Fibroblast of lung (primary cell): Measurements from ENCODE around the gene SIVA1. TPM values are rescaled to one million over a fixed set of nuclear protein-coding genes. Genes with fewer than 3 reads are reported as not detected.

Experiments
- DNase-seq, 2 donors: peaks; one replicate each; pipeline versions ENCODE4 v3.0.0 to v3.0.0-alpha.2; 2010; ENCODE audit warnings: low read depth in 2 of 2
- H2AFZ ChIP-seq: 2 replicates; pipeline ENCODE4 v1.5.1; 2012; ENCODE audit warnings: low read length, control low read depth, inconsistent platforms
- H3K27ac ChIP-seq: 2 replicates; pipeline ENCODE4 v1.5.1; 2011; ENCODE audit warnings: low read length, control low read depth; ENCODE audit not compliant: insufficient read depth
- H3K27me3 ChIP-seq: 2 replicates; pipeline ENCODE4 v1.5.1; 2011; ENCODE audit warnings: mild to moderate bottlenecking, low read length; ENCODE audit not compliant: control insufficient read depth, insufficient read depth
- H3K36me3 ChIP-seq: 2 replicates; pipeline ENCODE4 v1.5.1; 2011; ENCODE audit warnings: low read length; ENCODE audit not compliant: control insufficient read depth, insufficient read depth
- H3K4me1 ChIP-seq: 2 replicates; pipeline ENCODE4 v1.5.1; 2011; ENCODE audit warnings: low read length; ENCODE audit not compliant: control insufficient read depth, insufficient read depth; ENCODE audit errors: extremely low read depth
- H3K4me2 ChIP-seq: 2 replicates; pipeline ENCODE4 v1.5.1; 2011; ENCODE audit warnings: low read length, control low read depth; ENCODE audit not compliant: insufficient read depth; ENCODE audit errors: extremely low read depth
- H3K4me3 ChIP-seq, 4 experiments: fragments of 200-600 bp in 1 of 4; sonication (generic) in 1 of 4; replicated peaks in 1 of 4; 2 replicates each; pipeline ENCODE4 v1.5.1; 2011 to 2016; ENCODE audit warnings: low read length in 4 of 4, low read depth in 3 of 4, mild to moderate bottlenecking in 3 of 4, control low read depth in 2 of 4, inconsistent platforms in 1 of 4, mixed read lengths in 1 of 4; ENCODE audit not compliant: insufficient read depth in 1 of 4; ENCODE audit errors: control extremely low read depth in 1 of 4
- H3K79me2 ChIP-seq: 2 replicates; pipeline ENCODE4 v1.5.1; 2012; ENCODE audit warnings: mild to moderate bottlenecking, low read length, inconsistent platforms; ENCODE audit not compliant: control insufficient read depth, insufficient read depth
- H3K9ac ChIP-seq: 2 replicates; pipeline ENCODE4 v1.5.1; 2011; ENCODE audit warnings: mild to moderate bottlenecking, low read length, control low read depth; ENCODE audit not compliant: insufficient read depth
- H3K9me3 ChIP-seq: 2 replicates; pipeline ENCODE4 v1.5.1; 2012; ENCODE audit warnings: low read depth, low read length; ENCODE audit not compliant: control insufficient read depth, insufficient read depth
- H4K20me1 ChIP-seq: 2 replicates; pipeline ENCODE4 v1.5.1; 2011; ENCODE audit warnings: low read length; ENCODE audit not compliant: control insufficient read depth, insufficient read depth; ENCODE audit errors: extremely low read depth
- CTCF ChIP-seq, 2 donors: IDR thresholded peaks in 1 of 2; conservative IDR thresholded peaks in 1 of 2; 1 replicate in 1 of 2; 2 replicates in 1 of 2; pipeline ENCODE4 v1.5.1; 2011 to 2012; ENCODE audit warnings: low read length in 2 of 2, control low read depth in 1 of 2, inconsistent platforms in 1 of 2, low read depth in 1 of 2, mild to moderate bottlenecking in 1 of 2
- EZH2 ChIP-seq: IDR thresholded peaks from 2 replicates; pipeline ENCODE4 v1.5.1; 2012; ENCODE audit warnings: low read length, control low read depth, mild to moderate bottlenecking; ENCODE audit errors: missing control alignments
- polyA plus RNA-seq, 2 donors: library from polyadenylated mRNA; depleted of rRNA in 1 of 2; stranded (reverse) in 1 of 2; unstranded in 1 of 2; fragments of >200 nt; gene quantifications; 2 replicates each; pipeline ENCODE4 v1.2.1, GENCODE V29; 2011 to 2012; ENCODE audit warnings: missing spikeins in 1 of 2
- total RNA-seq: library from RNA; depleted of rRNA; stranded (reverse); fragments of >200 nt; gene quantifications from 2 replicates; pipeline ENCODE4 v1.2.1, GENCODE V29; 2014

Gene SIVA1
- total and polyA plus RNA-seq, 2 donors (not counting 1 experiment from before 2014, with no cell fraction given): 26.1 to 65.1 TPM

- Histone ChIP-seq H3K4me2 (peak overlapping the region; percentile 76), H3K9me3 (no peaks in the 10 kb centered on the region), H3K4me3 (peak overlapping the region; percentile 62 to 75 (median 66)), H3K27ac (peak overlapping the region; percentile 69), H3K9ac (peak overlapping the region; percentile 70), H4K20me1 (no peaks in the 10 kb centered on the region), H3K27me3 (no peaks in the 10 kb centered on the region), H3K4me1 (peaks cover 9% of the 10 kb centered on the region), H2AFZ (no peak overlapping the region), H3K79me2 (peaks cover 49% of the 10 kb centered on the region), H3K36me3 (peaks cover 12% of the 10 kb centered on the region)
- TF ChIP-seq CTCF (conservative IDR thresholded peaks at IDR 0.05 in 1 of 2, IDR thresholded peaks at IDR 0.05 in 1 of 2; ENCODE audit: low read depth in 1 of 2, low read length in 2 of 2) (peak in 1 of 2 donors; percentile 8), EZH2 (no peak)
- peak; percentile 33 for DNase-seq
Measured at GRCh38 chr14:104794631-104794992, 41.7 kb downstream of the SIVA1 start.

- Histone ChIP-seq H3K27ac (peak within 1 kb of the TSS; percentile 69), H3K79me2 (peaks cover 44% of the 10 kb centered on the region), H3K4me3 (peak within 1 kb of the TSS; percentile 62 to 75 (median 66)), H3K4me2 (peak within 1 kb of the TSS; percentile 76), H3K27me3 (no peaks in the 10 kb centered on the region), H4K20me1 (no peaks in the 10 kb centered on the region), H3K36me3 (peaks cover 10% of the 10 kb centered on the region), H3K9ac (peak within 1 kb of the TSS; percentile 70), H2AFZ (no peak within 1 kb of the TSS), H3K4me1 (peaks cover 9% of the 10 kb centered on the region), H3K9me3 (no peaks in the 10 kb centered on the region)
- no peak for DNase-seq
- TF ChIP-seq EZH2 (no peak), CTCF (conservative IDR thresholded peaks at IDR 0.05 in 1 of 2, IDR thresholded peaks at IDR 0.05 in 1 of 2; ENCODE audit: low read depth in 1 of 2, low read length in 2 of 2) (no peak)
Measured at GRCh38 chr14:104794993-104795780, 42.2 kb downstream of the SIVA1 start, which contains the start of gene AKT1. TSS of gene AKT1 (minus strand) at chr14:104795748. CDS start at chr14:104792643, 3,105 bp downstream.

- peak in 1 of 2 donors; percentile 31 for DNase-seq
- H3K4me3 ChIP-seq: peak overlapping the region; percentile 28 to 58 (median 34)
- TF ChIP-seq EZH2: no peak
- TF ChIP-seq CTCF (conservative IDR thresholded peaks at IDR 0.05 in 1 of 2, IDR thresholded peaks at IDR 0.05 in 1 of 2; ENCODE audit: low read depth in 1 of 2, low read length in 2 of 2): no peak
- H3K27me3 ChIP-seq: no peaks in the 10 kb centered on the region
- H3K27ac ChIP-seq: peak overlapping the region; percentile 25
- no peaks in the 10 kb centered on the region for H4K20me1 ChIP-seq
- no peaks in the 10 kb centered on the region for H3K9me3 ChIP-seq
- peak overlapping the region; percentile 40 for H3K9ac ChIP-seq
- H3K4me1 ChIP-seq: peaks cover 9% of the 10 kb centered on the region
- peaks cover 5% of the 10 kb centered on the region for H3K36me3 ChIP-seq
- H3K79me2 ChIP-seq: peaks cover 39% of the 10 kb centered on the region
- H3K4me2 ChIP-seq: peak overlapping the region; percentile 63
- no peak overlapping the region for H2AFZ ChIP-seq
Measured at GRCh38 chr14:104795781-104796686, 43.1 kb downstream of the SIVA1 start.
